ENCODE measurements around the gene LRP1B.

LRP1B gene

DNA sequence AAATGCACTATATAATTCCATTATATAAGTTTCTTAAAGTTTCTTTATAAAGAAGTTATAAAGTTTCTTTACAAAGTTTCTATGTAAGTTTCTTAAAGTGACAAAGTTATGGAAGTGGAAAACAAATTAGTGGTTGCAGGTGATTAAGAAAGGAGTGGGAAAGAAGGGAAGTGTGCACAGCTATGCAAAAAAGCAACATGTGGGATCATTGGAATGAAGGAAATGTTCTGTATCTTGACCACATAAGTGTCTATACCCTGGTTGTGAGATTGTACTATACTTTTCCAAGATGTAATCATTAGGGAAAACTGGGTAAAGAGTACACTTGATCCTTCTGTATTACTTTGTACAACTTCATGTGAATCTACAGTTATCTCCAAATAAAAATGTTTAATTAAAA, 1541.1 kb downstream of the LRP1B start:
- H3K4me3 ChIP-seq (ENCODE audit: low read depth, low read length), result no peak overlapping the region
- no peak for DNase-seq (ENCODE audit: low read depth)
- TF ChIP-seq, protein P1, sequence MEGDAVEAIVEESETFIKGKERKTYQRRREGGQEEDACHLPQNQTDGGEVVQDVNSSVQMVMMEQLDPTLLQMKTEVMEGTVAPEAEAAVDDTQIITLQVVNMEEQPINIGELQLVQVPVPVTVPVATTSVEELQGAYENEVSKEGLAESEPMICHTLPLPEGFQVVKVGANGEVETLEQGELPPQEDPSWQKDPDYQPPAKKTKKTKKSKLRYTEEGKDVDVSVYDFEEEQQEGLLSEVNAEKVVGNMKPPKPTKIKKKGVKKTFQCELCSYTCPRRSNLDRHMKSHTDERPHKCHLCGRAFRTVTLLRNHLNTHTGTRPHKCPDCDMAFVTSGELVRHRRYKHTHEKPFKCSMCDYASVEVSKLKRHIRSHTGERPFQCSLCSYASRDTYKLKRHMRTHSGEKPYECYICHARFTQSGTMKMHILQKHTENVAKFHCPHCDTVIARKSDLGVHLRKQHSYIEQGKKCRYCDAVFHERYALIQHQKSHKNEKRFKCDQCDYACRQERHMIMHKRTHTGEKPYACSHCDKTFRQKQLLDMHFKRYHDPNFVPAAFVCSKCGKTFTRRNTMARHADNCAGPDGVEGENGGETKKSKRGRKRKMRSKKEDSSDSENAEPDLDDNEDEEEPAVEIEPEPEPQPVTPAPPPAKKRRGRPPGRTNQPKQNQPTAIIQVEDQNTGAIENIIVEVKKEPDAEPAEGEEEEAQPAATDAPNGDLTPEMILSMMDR (IDR thresholded peaks at IDR 0.05; ENCODE audit: low read depth, low read length, missing control alignments), result no peak

DNA sequence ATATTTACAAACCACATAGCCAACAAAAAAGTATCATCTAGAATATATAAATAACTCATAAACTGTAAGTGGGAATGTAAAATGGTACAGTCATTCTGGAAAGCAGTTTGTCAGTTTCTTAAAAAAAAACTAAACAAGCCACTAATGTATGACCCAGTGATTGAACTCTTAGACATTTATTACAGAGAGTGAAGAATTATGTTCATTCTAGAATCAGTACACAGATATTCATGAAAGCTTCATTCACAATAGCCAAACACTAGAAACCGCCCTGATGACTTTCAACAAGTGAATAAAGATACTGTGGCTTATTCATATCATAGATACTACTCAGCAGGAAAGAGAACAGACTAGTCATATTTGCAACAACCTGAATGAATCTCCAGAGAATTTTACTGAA, 1541.5 kb downstream of the LRP1B start:
- TF ChIP-seq, protein P1 (IDR thresholded peaks at IDR 0.05; ENCODE audit: low read depth, low read length, missing control alignments), result no peak
- no peak overlapping the region for H3K4me3 ChIP-seq (ENCODE audit: low read depth, low read length)

DNA sequence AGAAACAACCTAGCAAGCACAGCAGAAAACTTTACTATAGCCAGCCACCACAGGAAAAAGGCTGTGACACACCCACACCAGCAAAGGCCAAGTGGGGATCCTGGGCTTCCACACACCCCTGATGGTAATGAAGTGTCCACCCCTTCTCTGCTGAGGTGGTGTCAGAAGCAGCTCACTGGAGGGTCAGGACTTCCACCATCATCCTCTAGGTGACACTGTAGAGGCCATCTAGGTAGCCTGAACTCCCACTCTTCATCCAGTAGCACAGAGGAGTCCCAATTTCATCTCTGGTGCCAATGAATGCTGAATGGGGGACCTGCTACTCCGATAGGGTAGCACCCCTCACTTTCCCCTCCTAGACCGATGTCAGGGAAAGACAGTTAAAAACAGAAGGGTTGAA, 1544.4 kb downstream of the LRP1B start:
- H3K4me3 ChIP-seq (ENCODE audit: low read depth, low read length), result no peak overlapping the region
- TF ChIP-seq, protein P1 (IDR thresholded peaks at IDR 0.05; ENCODE audit: low read depth, low read length, missing control alignments), result peak; percentile 84
- peak; percentile 13 for DNase-seq (ENCODE audit: low read depth)

More for the DNA sequence above, 1541.5 kb downstream of the LRP1B start:
- no peak for DNase-seq (ENCODE audit: low read depth)

DNA sequence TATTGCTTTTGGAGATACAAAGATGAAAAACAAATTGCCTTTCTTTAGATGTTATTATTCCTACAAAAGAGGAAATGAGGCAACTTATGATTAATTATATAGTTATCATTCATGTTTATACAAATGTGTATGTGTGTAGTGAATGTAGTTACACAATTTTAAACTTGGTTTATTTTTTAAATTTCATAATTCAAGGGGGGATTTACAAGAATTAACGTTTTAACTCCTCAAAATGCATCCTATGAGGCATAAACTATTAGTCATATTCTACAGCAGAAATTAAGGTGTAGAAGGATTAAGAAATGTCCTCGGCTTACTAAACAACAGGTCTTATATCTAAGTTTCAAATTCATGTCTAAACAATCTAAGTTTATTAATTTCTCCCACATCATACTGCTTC, 1545.8 kb downstream of the LRP1B start:
- H3K4me3 ChIP-seq (ENCODE audit: low read depth, low read length), result no peak overlapping the region
- TF ChIP-seq, protein P1 (IDR thresholded peaks at IDR 0.05; ENCODE audit: low read depth, low read length, missing control alignments), result no peak
- DNase-seq (ENCODE audit: low read depth), result no peak

DNA sequence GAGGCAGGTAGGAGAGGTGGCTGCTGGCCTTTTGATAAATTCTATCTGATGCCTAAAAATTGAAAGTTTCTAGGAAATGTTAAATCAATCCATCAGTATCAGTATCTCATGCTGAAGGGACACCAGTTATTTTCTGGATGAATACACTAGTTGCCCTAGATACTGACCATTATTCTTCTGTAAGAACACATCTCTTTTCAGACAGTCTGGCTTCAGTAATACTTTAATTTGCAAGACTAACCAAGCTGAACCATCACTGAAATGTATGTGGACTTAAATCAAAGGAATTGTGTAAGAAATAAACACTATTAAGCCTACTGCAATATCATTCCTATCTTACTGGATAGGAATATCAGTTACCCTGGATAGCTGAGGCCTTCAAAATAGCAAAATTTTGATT, 1546.3 kb downstream of the LRP1B start:
- no peak for DNase-seq (ENCODE audit: low read depth)
- TF ChIP-seq, protein P1 (IDR thresholded peaks at IDR 0.05; ENCODE audit: low read depth, low read length, missing control alignments), result no peak

DNA sequence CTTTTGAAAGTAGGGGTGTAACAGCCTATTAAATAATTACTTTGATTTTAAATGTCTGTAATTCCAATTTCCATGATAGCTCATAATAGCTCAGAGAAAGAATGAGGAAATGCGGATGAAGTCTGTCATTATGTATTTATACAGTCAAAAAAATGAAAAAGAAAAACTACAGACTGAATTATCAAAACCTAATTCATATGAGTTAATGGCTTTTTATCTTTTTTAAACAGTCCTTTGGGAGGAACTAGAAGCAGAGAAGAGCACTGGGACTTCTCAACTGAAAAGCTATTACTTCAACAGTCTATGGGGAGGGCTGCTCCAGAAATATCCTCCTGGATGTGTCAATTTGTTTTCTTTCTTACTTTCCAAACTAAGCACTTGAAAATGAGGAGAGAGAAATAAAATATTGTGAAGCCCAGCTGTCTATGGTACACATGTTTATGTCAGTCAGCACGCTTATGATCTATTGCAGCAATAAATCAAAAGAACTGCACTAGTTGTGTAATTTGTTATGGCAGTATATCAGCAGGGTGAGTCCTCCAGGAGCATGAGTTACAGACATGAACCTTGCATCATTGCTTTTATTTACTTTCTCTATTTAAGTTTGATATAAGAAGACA, 1550.2 kb downstream of the LRP1B start:
- TF ChIP-seq, protein P1 (IDR thresholded peaks at IDR 0.05; ENCODE audit: low read depth, low read length, missing control alignments), result no peak
- H3K4me3 ChIP-seq (ENCODE audit: low read depth, low read length), result no peak overlapping the region
- no peak for DNase-seq (ENCODE audit: low read depth)

More for the DNA sequence above, 1546.3 kb downstream of the LRP1B start:
- no peak overlapping the region for H3K4me3 ChIP-seq (ENCODE audit: low read depth, low read length)

DNA sequence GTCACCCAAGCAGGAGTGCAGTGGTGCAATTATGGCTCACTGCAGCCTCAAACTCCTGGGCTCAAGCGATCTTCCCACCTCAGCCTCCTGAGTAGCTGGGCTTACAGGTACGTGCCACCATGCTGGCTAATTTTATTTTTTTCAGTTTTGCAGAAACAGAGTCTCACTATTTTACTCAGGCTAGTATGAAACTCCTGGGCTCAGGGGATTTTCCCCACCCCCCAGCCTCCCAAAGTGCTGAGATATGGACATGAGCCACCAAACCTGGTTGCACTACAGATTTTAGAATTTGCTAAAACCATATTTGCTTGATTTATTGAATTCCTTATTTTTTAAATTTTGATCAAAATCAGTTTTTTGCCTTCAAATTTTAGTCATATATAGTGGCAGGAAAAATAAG, 1553.4 kb downstream of the LRP1B start:
- no peak for DNase-seq (ENCODE audit: low read depth)
- TF ChIP-seq, protein P1 (IDR thresholded peaks at IDR 0.05; ENCODE audit: low read depth, low read length, missing control alignments), result no peak
- no peak overlapping the region for H3K4me3 ChIP-seq (ENCODE audit: low read depth, low read length)

Measured in GM12864 (cell line).